Right atrium auricular region (tissue), 2 donors: Measurements from ENCODE around the gene LRP1B. TPM values are rescaled to one million over a fixed set of nuclear protein-coding genes. Genes with fewer than 3 reads are reported as not detected.

Source experiments
- DNase-seq: peaks from one replicate; pipeline ENCODE4 v3.0.0-alpha.2; 2019; ENCODE audit warnings: low spot score
- H3K27ac ChIP-seq, 2 donors: fragments of 200-600 bp; sonication (generic); 1 replicate in 1 of 2; 2 replicates in 1 of 2; pipeline ENCODE4 v1.5.1; 2016 to 2019
- H3K27me3 ChIP-seq, 2 donors: fragments of 200-600 bp; sonication (generic); one replicate each; pipeline versions ENCODE4 v1.5.1 to v1.6.0; 2017 to 2019
- H3K36me3 ChIP-seq: fragments of 200-600 bp; sonication (generic); one replicate; pipeline ENCODE4 v1.5.1; 2016
- H3K4me1 ChIP-seq, 2 donors: fragments of 200-600 bp; sonication (generic); one replicate each; pipeline versions ENCODE4 v1.5.1 to v1.6.0; 2017 to 2019
- H3K4me3 ChIP-seq, 2 donors: fragments of 200-600 bp; sonication (generic); 1 replicate in 1 of 2; 2 replicates in 1 of 2; pipeline ENCODE4 v1.5.1; 2017 to 2019; ENCODE audit warnings: mild to moderate bottlenecking in 1 of 2, moderate library complexity in 1 of 2
- H3K9me3 ChIP-seq, 2 donors: fragments of 200-600 bp; sonication (generic); one replicate each; pipeline ENCODE4 v1.5.1; 2019
- CTCF ChIP-seq, 2 donors: fragments of 200-600 bp; sonication (generic); IDR thresholded peaks; one replicate each; pipeline ENCODE4 v1.5.1; 2019; ENCODE audit warnings: antibody characterized with exemption in 2 of 2
- total RNA-seq, 2 donors: library from RNA; depleted of rRNA; stranded (reverse); fragments of >200 nt; gene quantifications; one replicate each; pipeline ENCODE4 v1.1.0, GENCODE V29; 2016

LRP1B gene
- total RNA-seq, 2 donors from 2014 or later: 0.44 to 0.47 TPM

GRCh38 chr2:141900826-141901225 is 230.0 kb downstream of the LRP1B start:
- no peaks in the 10 kb centered on the region for H3K36me3 ChIP-seq
- H3K27me3 ChIP-seq: no peaks in the 10 kb centered on the region
- no peaks in the 10 kb centered on the region for H3K9me3 ChIP-seq
- no peaks in the 10 kb centered on the region for H3K4me1 ChIP-seq
- no peak overlapping the region for H3K4me3 ChIP-seq
- DNase-seq: no peak
- TF ChIP-seq CTCF (IDR thresholded peaks at IDR 0.05): no peak
- no peak overlapping the region for H3K27ac ChIP-seq

GRCh38 chr2:141899740-141900139 is 231.1 kb downstream of the LRP1B start:
- Histone ChIP-seq H3K27me3 (no peaks in the 10 kb centered on the region), H3K27ac (no peak overlapping the region), H3K36me3 (no peaks in the 10 kb centered on the region), H3K9me3 (no peaks in the 10 kb centered on the region), H3K4me3 (no peak overlapping the region), H3K4me1 (no peaks in the 10 kb centered on the region)
- no peak for TF ChIP-seq CTCF (IDR thresholded peaks at IDR 0.05)
- DNase-seq: no peak

- no peaks in the 10 kb centered on the region for H3K9me3 ChIP-seq
- no peak for TF ChIP-seq CTCF (IDR thresholded peaks at IDR 0.05)
- no peaks in the 10 kb centered on the region for H3K36me3 ChIP-seq
- H3K27ac ChIP-seq: no peak overlapping the region
- no peak for DNase-seq
- no peaks in the 10 kb centered on the region for H3K4me1 ChIP-seq
- H3K27me3 ChIP-seq: no peaks in the 10 kb centered on the region
- no peak overlapping the region for H3K4me3 ChIP-seq
Observed at GRCh38 chr2:141889788-141890187, 241.0 kb downstream of the LRP1B start.

- no peaks in the 10 kb centered on the region for H3K9me3 ChIP-seq
- DNase-seq: no peak
- no peak for TF ChIP-seq CTCF (IDR thresholded peaks at IDR 0.05)
- no peak overlapping the region for H3K4me3 ChIP-seq
- no peaks in the 10 kb centered on the region for H3K36me3 ChIP-seq
- no peaks in the 10 kb centered on the region for H3K27me3 ChIP-seq
- no peaks in the 10 kb centered on the region for H3K4me1 ChIP-seq
- H3K27ac ChIP-seq: no peak overlapping the region
Observed at GRCh38 chr2:141888987-141889555, 241.7 kb downstream of the LRP1B start.

- no peak overlapping the region for H3K4me3 ChIP-seq
- no peaks in the 10 kb centered on the region for H3K4me1 ChIP-seq
- no peaks in the 10 kb centered on the region for H3K9me3 ChIP-seq
- no peak for TF ChIP-seq CTCF (IDR thresholded peaks at IDR 0.05)
- no peak overlapping the region for H3K27ac ChIP-seq
- H3K27me3 ChIP-seq: no peaks in the 10 kb centered on the region
- H3K36me3 ChIP-seq: no peaks in the 10 kb centered on the region
- no peak for DNase-seq
Observed at GRCh38 chr2:141887363-141887762, 243.5 kb downstream of the LRP1B start.

- no peaks in the 10 kb centered on the region for H3K9me3 ChIP-seq
- no peak overlapping the region for H3K27ac ChIP-seq
- no peaks in the 10 kb centered on the region for H3K4me1 ChIP-seq
- no peak overlapping the region for H3K4me3 ChIP-seq
- TF ChIP-seq CTCF (IDR thresholded peaks at IDR 0.05): no peak
- no peaks in the 10 kb centered on the region for H3K36me3 ChIP-seq
- no peak for DNase-seq
- H3K27me3 ChIP-seq: no peaks in the 10 kb centered on the region
Observed at GRCh38 chr2:141878016-141878415, 252.8 kb downstream of the LRP1B start.
